ENCODE results near the gene CCDC85B. TPM values are rescaled to one million over a fixed set of nuclear protein-coding genes. Genes with fewer than 3 reads are reported as not detected.

CCDC85B gene
- total RNA-seq, 1 experiment from 2014 or later: 14.7 TPM

DNA sequence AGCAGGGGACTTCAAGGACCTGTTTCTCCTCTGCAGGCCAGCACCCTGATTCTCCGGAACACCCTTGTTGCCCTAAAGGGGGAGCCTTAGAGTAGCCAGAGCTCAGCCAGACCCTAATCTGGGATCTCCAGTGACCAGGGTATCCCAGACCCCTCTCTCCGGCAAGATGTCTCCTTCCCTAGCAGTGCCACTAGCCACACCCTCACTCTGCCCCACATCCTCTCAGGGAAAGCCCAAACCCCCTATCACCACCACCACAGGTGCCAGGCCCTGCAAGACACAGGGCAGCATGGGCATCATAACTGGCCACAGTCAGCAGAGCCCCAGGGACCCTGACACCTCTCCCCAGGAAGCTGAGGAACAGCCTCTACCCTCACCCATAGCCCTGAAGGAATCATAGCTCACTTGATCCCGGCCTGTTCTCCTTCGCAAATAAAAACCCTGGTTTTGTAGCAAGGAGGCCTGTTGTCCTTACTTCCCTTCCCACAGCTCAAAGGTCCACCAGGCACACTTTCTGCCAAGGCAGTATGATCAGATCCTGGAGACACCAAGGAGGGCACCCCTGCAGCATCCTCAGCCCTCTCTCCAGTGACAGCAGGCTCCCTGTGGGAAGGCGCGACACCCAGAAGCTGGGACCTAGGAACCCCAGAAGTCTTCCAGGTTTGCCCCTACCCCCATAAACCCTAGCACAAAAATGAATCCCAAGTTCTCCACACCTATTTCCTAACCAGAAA lies 37.1 kb upstream of the CCDC85B start:
- Mint-ChIP-seq H3K4me3 (ENCODE audit: unreplicated experiment) (peak overlapping the region; percentile 68), H3K4me1 (ENCODE audit: low read depth, unreplicated experiment) (peaks cover 39% of the 10 kb centered on the region)

GRCh38 chr11:65854161-65854592 lies 36.3 kb upstream of the CCDC85B start:
- Histone ChIP-seq H3K4me1 (peaks cover 21% of the 10 kb centered on the region), H3K4me3 (ENCODE audit: low read depth, low read length) (no peak overlapping the region), H3K27me3 (replicated peaks; ENCODE audit: control insufficient read depth, insufficient read depth, low read length) (no peaks in the 10 kb centered on the region), H3K36me3 (ENCODE audit: control insufficient read depth, insufficient read depth, low read length) (peaks cover 12% of the 10 kb centered on the region; the same call in 1 of the 2 replicates), H3K9me3 (0 out of 2 replicates have a peak, but pooled peaks cover 3% of the 10 kb centered on the region)
- no TSS peak for BruUV-seq (replicated peaks)
- TF ChIP-seq, protein P1, sequence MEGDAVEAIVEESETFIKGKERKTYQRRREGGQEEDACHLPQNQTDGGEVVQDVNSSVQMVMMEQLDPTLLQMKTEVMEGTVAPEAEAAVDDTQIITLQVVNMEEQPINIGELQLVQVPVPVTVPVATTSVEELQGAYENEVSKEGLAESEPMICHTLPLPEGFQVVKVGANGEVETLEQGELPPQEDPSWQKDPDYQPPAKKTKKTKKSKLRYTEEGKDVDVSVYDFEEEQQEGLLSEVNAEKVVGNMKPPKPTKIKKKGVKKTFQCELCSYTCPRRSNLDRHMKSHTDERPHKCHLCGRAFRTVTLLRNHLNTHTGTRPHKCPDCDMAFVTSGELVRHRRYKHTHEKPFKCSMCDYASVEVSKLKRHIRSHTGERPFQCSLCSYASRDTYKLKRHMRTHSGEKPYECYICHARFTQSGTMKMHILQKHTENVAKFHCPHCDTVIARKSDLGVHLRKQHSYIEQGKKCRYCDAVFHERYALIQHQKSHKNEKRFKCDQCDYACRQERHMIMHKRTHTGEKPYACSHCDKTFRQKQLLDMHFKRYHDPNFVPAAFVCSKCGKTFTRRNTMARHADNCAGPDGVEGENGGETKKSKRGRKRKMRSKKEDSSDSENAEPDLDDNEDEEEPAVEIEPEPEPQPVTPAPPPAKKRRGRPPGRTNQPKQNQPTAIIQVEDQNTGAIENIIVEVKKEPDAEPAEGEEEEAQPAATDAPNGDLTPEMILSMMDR (IDR thresholded peaks at IDR 0.05; ENCODE audit: insufficient read depth in 1 of 2, low read depth in 1 of 2, low read length in 1 of 2, severe bottlenecking in 1 of 2, unreplicated experiment in 1 of 2): no peak
- peaks cover 39% of the 10 kb centered on the region for H3K4me1 Mint-ChIP-seq (ENCODE audit: low read depth, unreplicated experiment)
- peaks cover 92% of the 10 kb centered on the region for H3K36me3 Mint-ChIP-seq (ENCODE audit: insufficient read depth, unreplicated experiment)
- ChIA-PET CTCF (interaction anchor here (0.6 to 1.0 kb wide), 5 partner anchors 27 to 135 kb away, joined by 3 to 9 read pairs (median 7); partner anchors contain the start of gene FIBP), POLR2A (interaction anchor here (0.6 kb wide), 1 partner anchor 148 kb away, joined by 5 read pairs; the partner anchor contains the start of genes BANF1 and EIF1AD)
- DNase-seq: peak; percentile 61 to 73
- no peaks in the 10 kb centered on the region for H3K9me3 Mint-ChIP-seq (ENCODE audit: unreplicated experiment)
- peak overlapping the region; percentile 64 for H3K27ac Mint-ChIP-seq (ENCODE audit: unreplicated experiment)
- H3K4me3 Mint-ChIP-seq (ENCODE audit: unreplicated experiment): peak overlapping the region; percentile 68
- intact Hi-C loops (cut with micrococcal nuclease; ENCODE audit: unreplicated experiment): no loop called here
- H3K27me3 Mint-ChIP-seq (ENCODE audit: insufficient read depth, unreplicated experiment): no peaks in the 10 kb centered on the region

More for the DNA sequence above, 37.1 kb upstream of the CCDC85B start:
- Histone ChIP-seq H3K9me3 (0 out of 2 replicates have a peak, but pooled peaks cover 3% of the 10 kb centered on the region), H3K27me3 (replicated peaks; ENCODE audit: control insufficient read depth, insufficient read depth, low read length) (no peaks in the 10 kb centered on the region), H3K4me1 (peaks cover 25% of the 10 kb centered on the region), H3K4me3 (ENCODE audit: low read depth, low read length) (no peak overlapping the region), H3K36me3 (ENCODE audit: control insufficient read depth, insufficient read depth, low read length) (peaks cover 12% of the 10 kb centered on the region; the same call in 1 of the 2 replicates)
- peaks cover 88% of the 10 kb centered on the region for H3K36me3 Mint-ChIP-seq (ENCODE audit: insufficient read depth, unreplicated experiment)
- POLR2A ChIA-PET: interaction anchor here (0.6 to 1.4 kb wide), 2 partner anchors 35 to 133 kb away, joined by 3 to 7 read pairs; partner anchors contain the start of genes FIBP and RNASEH2C
- no peak for DNase-seq
- BruUV-seq (replicated peaks): no TSS peak
- CTCF ChIA-PET: interaction anchor here (0.6 to 1.4 kb wide), 5 partner anchors 26 to 136 kb away, joined by 3 to 9 read pairs (median 6); partner anchors contain the start of gene FIBP
- no peaks in the 10 kb centered on the region for H3K9me3 Mint-ChIP-seq (ENCODE audit: unreplicated experiment)
- H3K27ac Mint-ChIP-seq (ENCODE audit: unreplicated experiment): peak overlapping the region; percentile 64
- no peaks in the 10 kb centered on the region for H3K27me3 Mint-ChIP-seq (ENCODE audit: insufficient read depth, unreplicated experiment)
- TF ChIP-seq, protein P1 (IDR thresholded peaks at IDR 0.05; ENCODE audit: insufficient read depth in 1 of 2, low read depth in 1 of 2, low read length in 1 of 2, severe bottlenecking in 1 of 2, unreplicated experiment in 1 of 2): peak in 1 of 2 experiments; percentile 16
- intact Hi-C loops (cut with micrococcal nuclease; ENCODE audit: unreplicated experiment): no loop called here

Data from Caco-2 (cell line).